Cardiac atrium fibroblast (primary cell): ENCODE results near the gene TM4SF20. TPM values are rescaled to one million over a fixed set of nuclear protein-coding genes. Genes with fewer than 3 reads are reported as not detected.

Experiments used
- total RNA-seq: library from RNA; depleted of rRNA; stranded (reverse); fragments of >200 nt; gene quantifications from 2 replicates; pipeline ENCODE4 v1.2.3, GENCODE V29; 2015

The TM4SF20 gene, protein sequence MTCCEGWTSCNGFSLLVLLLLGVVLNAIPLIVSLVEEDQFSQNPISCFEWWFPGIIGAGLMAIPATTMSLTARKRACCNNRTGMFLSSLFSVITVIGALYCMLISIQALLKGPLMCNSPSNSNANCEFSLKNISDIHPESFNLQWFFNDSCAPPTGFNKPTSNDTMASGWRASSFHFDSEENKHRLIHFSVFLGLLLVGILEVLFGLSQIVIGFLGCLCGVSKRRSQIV
- total RNA-seq = not detected in 2 replicates

DNA sequence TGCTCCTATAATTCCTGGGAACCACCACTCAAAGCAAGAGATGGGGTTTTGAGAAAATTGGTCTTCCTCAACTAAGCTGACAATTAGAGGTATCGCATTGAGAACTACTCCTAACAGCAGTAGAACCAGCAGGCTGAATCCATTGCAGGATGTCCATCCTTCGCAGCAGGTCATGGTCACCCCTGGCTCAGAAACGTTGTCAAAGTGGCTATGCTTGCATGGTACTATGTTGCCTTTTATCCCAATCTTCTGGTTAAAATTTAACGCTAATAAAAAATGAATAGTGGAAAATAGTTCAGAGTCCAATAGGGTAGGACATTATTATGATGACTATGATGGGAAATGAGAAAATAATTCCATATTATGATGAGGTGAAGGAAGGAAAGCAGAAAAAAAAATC is at the start of gene TM4SF20:
TM4SF20 (minus strand) TSS at position 212 of the 400 bp plus-strand sequence; CDS start at position 174, 38 bp downstream.

DNA sequence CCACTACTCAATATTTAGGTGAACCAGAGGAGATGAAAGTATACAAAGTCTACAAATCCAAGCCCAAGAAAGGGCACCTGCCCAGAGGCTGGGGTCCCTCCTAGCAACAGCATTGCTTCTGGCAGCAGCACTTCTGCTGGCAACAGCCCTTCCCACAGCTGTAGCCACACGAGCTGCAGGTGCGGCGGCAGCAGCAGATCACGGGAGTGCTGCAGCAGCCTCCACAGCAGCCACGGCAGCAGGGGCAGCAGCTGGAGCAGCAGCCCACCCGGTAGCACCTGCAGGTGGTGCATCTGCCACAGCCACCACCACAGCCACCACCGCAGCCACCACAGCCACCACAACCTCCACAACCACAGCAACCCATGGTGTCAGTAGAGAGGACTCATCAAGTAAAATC is 8.5 kb upstream of the TM4SF20 start, which contains the start of gene SCYGR1:
SCYGR1 (minus strand) TSS at position 367 of the 400 bp plus-strand sequence; CDS start at position 367, 0 bp downstream.

DNA sequence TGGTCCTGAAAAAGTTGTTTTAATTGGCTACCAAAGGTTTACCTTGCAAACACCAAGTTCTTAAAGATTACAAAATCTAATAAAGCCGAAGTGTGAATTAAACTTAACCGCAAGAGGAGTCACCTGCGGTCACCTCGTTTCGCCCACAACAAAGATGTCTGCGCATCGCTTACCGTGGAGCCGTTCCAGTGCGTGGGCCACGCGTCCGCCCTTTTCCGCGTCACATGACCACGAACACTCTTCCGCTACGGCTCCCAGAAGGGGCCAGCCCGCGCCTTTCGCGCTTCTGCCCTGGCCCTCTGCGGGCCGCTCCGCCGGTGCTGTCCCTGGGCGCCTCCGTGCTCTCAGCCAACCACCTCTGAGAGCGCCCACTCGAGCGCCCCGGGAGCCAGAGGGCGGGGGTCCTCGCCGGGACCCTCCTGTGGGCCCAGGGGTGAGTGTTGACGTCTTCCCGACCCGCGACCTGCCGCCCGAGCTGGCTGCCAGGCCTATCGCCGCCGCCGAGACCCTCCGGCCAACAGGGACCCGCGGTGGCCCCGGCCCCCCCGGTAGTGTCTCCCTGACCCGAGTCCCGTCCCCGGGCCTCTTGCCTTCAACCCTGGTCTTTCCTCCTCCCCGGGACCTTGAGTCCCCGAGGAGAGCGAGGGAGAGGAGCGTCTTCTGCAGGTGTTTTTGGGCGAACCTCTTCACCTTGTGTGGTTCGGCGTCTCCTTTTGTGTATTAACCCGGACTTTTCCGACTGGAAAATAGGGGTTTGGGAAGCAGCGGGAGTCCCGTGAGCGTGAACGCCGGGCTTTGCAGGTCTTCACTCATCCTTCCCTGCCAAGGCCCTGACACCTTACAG is 53.9 kb downstream of the TM4SF20 start, which contains the start of gene MFF:
MFF (plus strand) TSS at position 257 of the 844 bp plus-strand sequence. CDS start 5,415 bp downstream, outside the sequence.

Other genes with a start within 250 kb of the TM4SF20 start
- gene COL4A4, start 215.1 kb downstream of the TM4SF20 start, total RNA-seq = 45.2 and 55.4 TPM in 2 replicates
- 3.1 and 3.2 TPM in 2 replicates for gene COL4A3, start 214.7 kb downstream of the TM4SF20 start, total RNA-seq
- 117 and 126 TPM in 2 replicates for gene MFF, start 54.1 kb downstream of the TM4SF20 start, total RNA-seq
- gene SCYGR1, start 8.6 kb upstream of the TM4SF20 start, total RNA-seq = not detected in 2 replicates
- gene AGFG1, start 92.8 kb upstream of the TM4SF20 start, total RNA-seq = 79.9 and 83.4 TPM in 2 replicates
- gene SCYGR2, start 219.6 kb upstream of the TM4SF20 start, total RNA-seq = not detected in 2 replicates
- not detected in 2 replicates for gene SCYGR3, start 235.5 kb upstream of the TM4SF20 start, total RNA-seq
- not detected in 2 replicates for gene SCYGR4, start 238.2 kb upstream of the TM4SF20 start, total RNA-seq